Right lobe of liver (tissue), 4 donors: ENCODE data around the gene ENDOU.

Source experiments
- CTCF ChIP-seq, 4 donors: fragments of 200-600 bp in 3 of 4; fragments of 450-650 bp in 1 of 4; IDR thresholded peaks; one replicate each; pipeline versions ENCODE4 v1.5.1 to v1.8.0; 2016 to 2022; ENCODE audit warnings: antibody characterized with exemption in 4 of 4, mild to moderate bottlenecking in 2 of 4
- POLR2A ChIP-seq: fragments of 450-650 bp; IDR thresholded peaks from one replicate; pipeline ENCODE4 v1.6.1; 2017; ENCODE audit warnings: antibody characterized with exemption, mild to moderate bottlenecking
- donor health status: DM: no; HTN: no; CAD: no.
- donor health status: DM: no; HTN: no; CAD: no.
- donor health status: DM: no; HTN: yes; CAD: no.

GRCh38 chr12:47721431-47721973, 3.8 kb downstream of the ENDOU start:
- TF ChIP-seq POLR2A (no peak), CTCF (IDR thresholded peaks at IDR 0.05) (no peak)
